SK-MEL-5 (cell line): ENCODE data around the gene AGMAT. TPM values are rescaled to one million over a fixed set of nuclear protein-coding genes. Genes with fewer than 3 reads are reported as not detected.

ENCODE experiments used
- DNase-seq: peaks from one replicate; pipeline ENCODE4 v3.0.0-alpha.2; 2016; ENCODE audit warnings: low read depth, low spot score
- in situ Hi-C: cut with HindIII; loops from 2 replicates; pipeline ENCODE4 v1.10.0; 2016; ENCODE audit warnings: low sequenced_read_pairs, high pct_unique_total_duplicates, low pct_unique_long_range_greater_than_20kb
- small RNA-seq, 2 experiments: library from RNA; depleted of rRNA; stranded (forward); fragments of <200 nt; gene quantifications; one replicate each; pipeline ENCODE3, GENCODE V24; 2014
- total RNA-seq: library from RNA; depleted of rRNA; stranded (reverse); fragments of >200 nt; shearing (Covaris generic); gene quantifications from 2 replicates; pipeline ENCODE4 v1.2.3, GENCODE V29; 2014; rRNA removed

The AGMAT gene
- total RNA-seq, 1 experiment from 2014 or later = not detected

DNA sequence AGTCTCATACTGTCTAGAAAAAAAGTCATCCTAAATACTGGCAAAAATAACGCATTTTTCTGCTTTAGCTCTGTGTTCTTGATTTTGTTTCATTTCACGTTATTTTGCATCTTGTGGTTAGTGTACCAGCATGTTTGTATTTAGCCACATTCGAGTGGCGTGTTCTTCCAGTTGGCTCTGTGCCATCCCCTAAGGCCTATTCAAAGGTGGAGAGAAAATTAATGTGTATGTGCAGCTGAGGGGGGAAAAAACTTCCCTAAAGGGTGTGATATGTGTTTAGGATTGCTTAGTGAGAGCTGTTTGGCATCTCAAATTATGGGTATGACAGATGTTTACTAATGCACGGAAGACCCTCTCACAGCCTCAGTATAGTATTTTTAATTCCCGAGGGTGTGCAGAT, 46.1 kb downstream of the AGMAT start:
- no peak for DNase-seq
- in situ Hi-C loops = no loop called here

DNA sequence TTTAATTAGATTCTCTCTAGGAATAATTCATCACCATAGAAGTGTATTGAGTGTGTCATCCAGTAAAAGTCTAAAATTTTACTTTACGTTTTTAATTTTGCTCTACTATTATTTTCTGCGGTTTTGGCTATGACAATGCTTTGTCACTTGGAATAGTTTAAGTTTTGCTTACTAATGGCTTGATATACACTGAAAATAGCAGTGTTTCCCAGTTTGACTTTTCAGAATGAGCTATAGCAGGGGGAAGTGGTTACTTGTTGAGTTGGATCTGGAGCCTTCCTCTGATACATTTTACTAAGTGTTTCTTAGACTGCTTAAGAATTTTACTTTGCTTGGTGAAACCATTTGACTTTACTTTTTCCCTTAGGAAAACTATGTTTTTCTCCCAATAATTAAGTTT, 53.2 kb downstream of the AGMAT start:
- in situ Hi-C loops = no loop called here
- DNase-seq = no peak

DNA sequence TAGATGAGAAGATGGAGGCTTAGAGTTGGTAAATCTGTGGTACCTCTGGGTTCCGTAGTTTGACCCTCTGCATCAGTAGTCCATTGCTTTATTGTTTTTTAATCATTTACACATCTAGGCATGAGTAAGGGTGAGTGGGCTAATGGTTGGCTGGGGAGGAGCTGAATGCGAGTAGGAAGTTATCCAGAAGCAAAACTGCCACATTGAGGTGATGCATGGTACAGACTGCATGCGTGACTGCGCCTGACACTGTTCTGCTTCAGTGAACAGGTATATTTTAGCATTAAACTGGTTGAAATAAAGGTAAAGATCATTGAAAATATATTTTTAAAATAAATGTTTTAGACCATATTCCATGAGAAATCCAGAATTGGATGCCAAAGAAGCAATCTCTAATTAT, 53.8 kb downstream of the AGMAT start:
- no peak for DNase-seq
- in situ Hi-C loops = no loop called here

DNA sequence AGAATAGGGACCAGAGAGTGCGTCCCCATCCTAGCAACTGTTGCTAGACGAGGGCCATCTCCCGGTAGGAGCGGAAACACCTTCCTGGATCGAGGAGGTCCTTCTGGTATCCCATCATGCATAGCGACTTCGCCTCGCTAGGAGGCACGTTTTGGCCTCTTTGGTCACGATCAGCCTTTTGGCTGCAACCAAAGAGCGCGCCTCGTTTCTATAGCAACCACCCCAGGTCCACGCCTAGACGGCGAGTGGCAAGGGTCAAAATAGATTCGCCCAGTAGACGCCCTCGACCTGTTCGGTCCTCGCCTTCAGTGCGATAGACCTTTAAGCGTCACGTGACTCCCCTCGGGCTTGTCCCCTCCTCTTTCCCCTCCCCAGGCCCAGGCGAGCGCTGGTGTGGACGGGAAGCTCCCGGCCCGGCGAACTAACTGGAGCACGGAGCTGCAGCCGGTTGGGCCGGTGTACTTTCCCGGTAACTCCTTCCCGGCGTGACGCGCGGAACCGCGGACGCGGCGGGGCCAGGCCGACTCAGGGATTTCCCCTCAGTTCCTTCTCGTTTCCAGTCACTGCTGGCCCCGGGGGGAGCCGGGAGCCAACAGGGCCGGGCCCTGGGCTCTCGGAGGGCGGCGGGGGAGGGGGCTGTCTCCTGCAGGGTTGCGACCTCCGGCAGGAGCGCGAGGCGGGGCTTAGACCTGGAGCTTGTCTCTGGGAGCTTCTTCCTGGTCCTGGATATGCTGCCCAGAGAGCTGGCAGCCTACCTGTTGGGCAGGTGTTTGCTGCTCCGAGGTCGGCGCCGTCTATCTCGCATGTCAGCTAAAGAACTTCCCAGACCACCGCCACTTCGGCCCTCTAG, 58.1 kb downstream of the AGMAT start, which contains the start of gene DNAJC16:
DNAJC16 (plus strand) TSS at position 359 of the 850 bp plus-strand sequence. CDS start 2,258 bp downstream, outside the sequence.
- peak; percentile 100 for DNase-seq
- in situ Hi-C loops = no loop called here

DNA sequence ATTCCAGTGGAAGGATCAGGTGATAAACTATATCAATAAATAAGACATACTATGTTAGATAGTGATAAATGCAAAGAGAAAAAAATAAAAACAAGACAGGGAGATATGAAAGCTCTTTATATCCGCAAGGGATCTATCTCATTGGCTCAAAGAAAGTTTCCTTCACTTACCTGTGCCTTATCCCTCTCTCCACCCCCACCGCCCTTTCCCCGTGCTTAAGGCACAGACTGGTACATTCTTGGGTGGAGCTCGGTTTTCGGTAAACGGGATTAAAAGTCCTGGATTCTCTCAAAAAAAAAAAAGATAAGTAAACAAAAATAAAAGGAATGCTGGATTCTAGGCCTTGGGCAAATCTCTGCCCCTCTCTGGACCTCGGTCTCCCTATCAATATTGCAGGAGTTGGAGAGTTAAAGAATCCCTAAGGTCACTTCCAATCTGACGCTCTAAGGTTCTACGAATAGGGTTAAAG, 58.8 kb downstream of the AGMAT start:
- no peak for DNase-seq
- in situ Hi-C loops = no loop called here

DNA sequence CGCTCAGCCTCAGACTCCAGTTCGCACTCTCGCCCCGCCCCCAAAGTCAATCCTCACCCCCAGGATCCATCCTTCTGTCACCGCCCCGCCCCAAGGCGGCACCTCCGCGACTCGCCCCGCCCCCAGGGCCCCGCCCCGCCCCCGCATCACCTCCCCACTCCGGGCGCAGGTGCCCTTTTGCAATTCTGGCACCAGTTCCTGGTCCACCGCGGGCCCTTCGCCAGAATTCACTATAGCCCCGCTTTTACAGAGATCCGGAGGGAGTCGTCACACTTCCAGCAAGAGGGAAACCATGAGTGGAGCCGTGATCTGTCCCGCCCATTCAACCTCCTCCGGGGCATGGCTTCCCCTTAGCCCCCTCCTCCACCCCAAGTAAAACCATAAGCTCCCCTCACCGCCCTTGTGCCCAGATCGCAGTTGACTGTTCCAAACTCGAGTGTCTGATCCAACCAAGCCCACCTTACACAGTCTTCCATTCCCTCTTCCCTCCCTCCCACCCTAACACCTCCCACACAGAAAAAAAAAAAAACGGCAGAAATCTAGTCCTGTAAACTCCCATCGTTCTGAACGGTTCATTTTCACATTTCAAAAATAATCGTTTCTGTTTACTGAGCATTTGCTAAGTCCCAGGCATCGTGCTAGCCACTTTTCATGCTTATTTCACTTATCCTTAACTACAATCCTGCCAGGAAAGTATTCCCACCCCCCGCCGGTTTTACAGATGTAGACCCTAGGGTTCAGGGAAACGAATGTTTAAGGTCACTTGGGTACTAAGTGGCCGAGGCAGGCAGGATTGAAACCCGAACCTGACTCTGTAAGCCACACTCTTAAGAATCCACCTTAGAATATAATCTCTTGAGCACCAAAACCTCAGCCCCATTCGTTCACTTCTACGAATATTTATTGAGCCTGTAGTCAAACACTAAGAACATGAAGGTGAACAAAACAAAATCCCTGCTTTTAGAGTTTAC, 59.5 kb downstream of the AGMAT start:
- DNase-seq = peak; percentile 98
- in situ Hi-C loops = no loop called here

DNA sequence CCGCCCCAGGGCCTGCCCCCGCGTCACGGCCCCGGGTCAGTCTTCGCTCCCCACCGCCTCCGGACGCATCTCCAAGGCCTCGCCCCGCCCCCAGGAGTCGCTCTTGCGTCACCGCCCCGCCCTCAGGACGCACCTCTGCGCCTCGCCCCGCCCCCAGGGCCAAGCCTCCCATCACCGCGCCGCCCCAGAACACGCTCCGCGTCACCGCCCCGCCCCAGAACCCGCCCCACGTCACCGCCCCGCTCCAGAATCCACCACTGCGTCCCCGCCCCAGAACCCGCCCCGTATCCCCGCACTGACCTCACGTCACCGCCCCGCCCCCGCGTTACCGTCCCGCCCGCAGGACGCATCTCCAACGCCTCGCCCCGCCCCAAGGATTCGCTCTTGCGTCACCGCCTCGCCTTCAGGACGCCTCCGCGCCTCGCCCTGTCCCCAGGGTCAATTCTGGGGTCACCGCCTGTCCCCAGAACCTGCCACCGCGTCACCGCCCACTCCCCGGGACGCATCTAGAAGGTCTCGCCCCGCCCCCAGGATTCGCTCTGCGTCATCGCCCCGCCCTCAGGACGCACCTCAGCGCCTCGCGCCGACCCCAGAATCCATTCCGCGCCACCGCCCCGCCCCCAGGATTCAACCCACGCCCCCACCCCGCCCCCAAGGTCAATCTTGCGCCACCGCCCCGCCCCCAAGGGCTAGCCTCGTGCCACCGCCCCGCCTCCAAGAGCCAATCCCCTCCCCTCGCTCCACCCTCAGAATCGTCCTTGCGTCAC, 60.4 kb downstream of the AGMAT start:
- in situ Hi-C loops = no loop called here
- DNase-seq = peak; percentile 93

DNA sequence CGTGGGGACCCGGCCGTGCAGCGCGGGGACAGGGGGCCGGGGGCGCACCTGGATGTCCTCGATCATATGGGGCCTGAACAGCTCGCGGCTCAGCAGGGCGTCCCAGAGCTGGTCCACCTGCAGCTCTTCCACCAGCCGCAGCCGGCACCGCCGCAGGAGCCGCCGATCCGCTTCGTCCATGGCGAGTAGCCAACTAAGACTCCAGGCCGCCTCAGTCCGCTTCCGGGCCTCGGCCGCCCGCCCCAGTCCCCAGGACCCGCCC, 60.9 kb downstream of the AGMAT start, which contains the start of gene CASP9:
CASP9 (minus strand) TSS at position 195 of the 262 bp plus-strand sequence; CDS start at position 180, 15 bp downstream.
- no peak for DNase-seq
- in situ Hi-C loops = no loop called here

DNA sequence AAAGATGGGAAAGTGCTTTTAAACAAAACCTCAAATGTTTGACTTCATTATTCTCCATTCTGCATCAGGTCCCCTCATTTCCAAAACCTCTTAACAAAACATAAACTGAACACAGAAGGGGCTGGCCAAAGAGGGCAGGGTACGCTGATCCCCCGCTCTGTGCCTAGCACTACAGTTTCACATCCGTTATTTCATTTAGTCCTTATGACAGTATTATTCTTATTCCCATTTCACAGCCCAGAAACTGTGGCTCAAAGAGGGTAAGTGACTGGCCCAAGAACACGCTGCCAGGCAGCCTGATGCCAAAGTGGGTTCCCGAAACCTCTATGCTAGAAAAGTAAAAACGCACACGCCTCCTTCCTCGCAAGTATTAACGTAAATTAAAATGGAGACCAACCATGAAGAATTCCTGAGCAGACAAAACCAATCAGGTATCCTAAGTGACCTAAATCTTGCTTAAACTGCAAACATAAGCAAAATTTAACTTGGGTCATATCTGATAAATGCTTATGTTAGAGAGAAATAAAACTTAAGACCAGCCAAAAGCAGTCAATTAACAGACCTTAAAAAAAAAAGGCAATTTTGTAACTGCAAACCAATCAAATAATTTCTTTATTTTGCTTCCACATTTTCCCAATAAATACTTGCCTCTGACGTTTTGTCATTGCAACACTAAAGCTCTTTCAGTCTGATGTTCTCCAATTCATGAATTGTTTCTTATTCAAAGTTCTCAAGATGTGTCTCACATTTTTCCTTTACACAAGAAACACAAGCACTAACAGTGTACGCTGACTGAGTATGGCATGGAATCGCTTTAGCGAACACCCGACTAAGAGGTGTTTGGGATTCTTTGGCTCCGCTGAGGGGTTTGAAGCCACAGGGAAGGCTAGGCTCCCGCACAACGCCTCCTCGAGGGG, 61.5 kb downstream of the AGMAT start:
- in situ Hi-C loops = no loop called here
- DNase-seq = peak; percentile 41

DNA sequence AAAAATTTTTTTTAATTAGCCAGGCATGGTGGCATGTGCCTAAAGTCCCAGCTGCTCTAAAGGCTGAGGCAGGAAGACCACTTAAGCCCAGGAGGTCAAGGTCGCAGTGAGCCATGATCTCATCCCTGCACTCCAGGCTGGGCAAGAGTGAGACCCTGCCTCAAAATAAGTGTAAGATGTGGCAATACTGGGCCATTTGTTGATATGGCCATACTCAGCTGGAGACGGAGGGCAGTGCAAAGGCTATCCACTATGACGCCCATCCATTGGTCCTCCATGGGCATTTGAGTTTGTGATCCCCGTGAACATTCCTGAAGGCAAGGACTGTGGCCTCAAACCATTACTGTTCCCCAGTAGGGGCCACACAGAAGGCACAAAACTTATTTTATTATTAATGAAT, 62.3 kb downstream of the AGMAT start:
- DNase-seq = no peak
- in situ Hi-C loops = no loop called here

Small RNAs within 50 kb of the gene (small RNA-seq; reads per million reads assigned to genes)
- gene CD24P1 (0 reads per million in 2 experiments), gene RNU7-179P (0 reads per million in 2 experiments), gene SCARNA21B (0.02 to 0.43 reads per million in 2 experiments)

Other genes with a start within 250 kb of the AGMAT start
- 31.9 and 35.3 TPM in 2 replicates for gene EFHD2, start 175.2 kb downstream of the AGMAT start, total RNA-seq
- gene CTRC, start 146.6 kb downstream of the AGMAT start, total RNA-seq = not detected in 2 replicates
- gene CELA2A, start 128.3 kb downstream of the AGMAT start, total RNA-seq = not detected in 2 replicates
- not detected in 2 replicates for gene CELA2B, start 108.9 kb downstream of the AGMAT start, total RNA-seq
- gene CASP9, start 60.8 kb downstream of the AGMAT start, total RNA-seq = 14.7 and 17.1 TPM in 2 replicates
- 11.5 and 15.1 TPM in 2 replicates for gene DNAJC16, start 58.2 kb downstream of the AGMAT start, total RNA-seq
- 18.6 and 18.8 TPM in 2 replicates for gene DDI2, start 32.4 kb upstream of the AGMAT start, total RNA-seq
- gene PLEKHM2, start 99.3 kb upstream of the AGMAT start, total RNA-seq = 37.6 TPM in 2 replicates
- 0.40 and 1.3 TPM in 2 replicates for gene SLC25A34, start 151.2 kb upstream of the AGMAT start, total RNA-seq
- gene TMEM82, start 157.4 kb upstream of the AGMAT start, total RNA-seq = not detected in 2 replicates
- gene FBLIM1, start 173.7 kb upstream of the AGMAT start, total RNA-seq = 0.77 and 1.0 TPM in 2 replicates
- 8.3 and 9.2 TPM in 2 replicates for gene UQCRHL, start 222.6 kb upstream of the AGMAT start, total RNA-seq